HepG2 (cell line): ENCODE results near the gene ANKRD39. TPM values are rescaled to one million over a fixed set of nuclear protein-coding genes. Genes with fewer than 3 reads are reported as not detected.

Experiments
- ATF2 ChIP-seq: sonication (generic); formaldehyde crosslinking; IDR thresholded peaks from 2 replicates; pipeline ENCODE4 v1.4.0; 2020; ENCODE audit warnings: missing genetic modification reagents
- ATF7-NPFF ChIP-seq: sonication (generic); formaldehyde crosslinking; IDR thresholded peaks from 2 replicates; pipeline ENCODE4 v1.8.1; 2023; ENCODE audit warnings: mild to moderate bottlenecking, low read depth, missing genetic modification reagents, moderate library complexity
- FOSL1 ChIP-seq: sonication (generic); formaldehyde crosslinking; IDR thresholded peaks from 2 replicates; pipeline ENCODE4 v1.9.0; 2021; ENCODE audit warnings: missing genetic modification reagents, borderline replicate concordance
- GABPA ChIP-seq, 2 experiments: IDR thresholded peaks; 2 replicates each; pipeline ENCODE4 v1.6.1; 2011 to 2016; ENCODE audit warnings: low read depth in 2 of 2, low read length in 1 of 2, missing biosample characterization in 1 of 2, missing genetic modification characterization in 1 of 2
- KAT7 ChIP-seq: IDR thresholded peaks from 2 replicates; pipeline ENCODE4 v1.6.1; 2018; ENCODE audit warnings: borderline replicate concordance, missing compliant biosample characterization
- LCORL ChIP-seq, 2 experiments: fragments of 450-650 bp in 1 of 2; sonication (generic) in 1 of 2; formaldehyde crosslinking in 1 of 2; IDR thresholded peaks; 2 replicates each; pipeline versions ENCODE4 v1.5.0 to v1.6.1; 2017 to 2020; ENCODE audit warnings: antibody characterized with exemption in 1 of 2, missing genetic modification reagents in 1 of 2
- NR2F2 ChIP-seq: IDR thresholded peaks from 2 replicates; pipeline ENCODE4 v1.6.1; 2012; ENCODE audit warnings: low read depth, inconsistent platforms, borderline replicate concordance
- NRL ChIP-seq: sonication (generic); formaldehyde crosslinking; IDR thresholded peaks from 2 replicates; pipeline ENCODE4 v1.5.0; 2020; ENCODE audit warnings: missing genetic modification reagents, mild to moderate bottlenecking, moderate library complexity, borderline replicate concordance
- PAX8 ChIP-seq: sonication (generic); formaldehyde crosslinking; IDR thresholded peaks from 2 replicates; pipeline ENCODE4 v1.8.0; 2022; ENCODE audit warnings: mild to moderate bottlenecking, missing genetic modification reagents, borderline replicate concordance
- TRAFD1 ChIP-seq: sonication (generic); formaldehyde crosslinking; IDR thresholded peaks from 2 replicates; pipeline ENCODE4 v1.5.1; 2020; ENCODE audit warnings: missing genetic modification reagents, mild to moderate bottlenecking, borderline replicate concordance
- ZBTB38 ChIP-seq: sonication (generic); formaldehyde crosslinking; IDR thresholded peaks from 2 replicates; pipeline ENCODE4 v1.5.1; 2020; ENCODE audit warnings: mild to moderate bottlenecking, missing genetic modification reagents
- ZNF597 ChIP-seq: sonication (generic); formaldehyde crosslinking; IDR thresholded peaks from 2 replicates; pipeline ENCODE4 v1.5.0; 2020; ENCODE audit warnings: missing genetic modification reagents
- ZNF709 ChIP-seq: sonication (generic); formaldehyde crosslinking; IDR thresholded peaks from 2 replicates; pipeline ENCODE4 v1.5.0; 2020; ENCODE audit warnings: mild to moderate bottlenecking, missing genetic modification reagents
- ZNF770 ChIP-seq: sonication (generic); formaldehyde crosslinking; IDR thresholded peaks from 2 replicates; pipeline ENCODE4 v1.5.0; 2020; ENCODE audit warnings: mild to moderate bottlenecking, missing genetic modification reagents
- ZZZ3 ChIP-seq: sonication (generic); formaldehyde crosslinking; IDR thresholded peaks from 2 replicates; pipeline ENCODE4 v1.4.0; 2020; ENCODE audit warnings: missing genetic modification reagents, mild to moderate bottlenecking, borderline replicate concordance
- polyA plus RNA-seq, 8 experiments: library from polyadenylated mRNA; depleted of rRNA in 3 of 8; stranded (reverse) in 7 of 8; unstranded in 1 of 8; fragments of >200 nt; fragmentation: Illumina TruSeq in 4 of 8; extraction: Trizol in 4 of 8; gene quantifications; 2 replicates each; pipeline versions ENCODE4 v1.2.1 to v1.2.3, GENCODE V29; 2011 to 2016; ENCODE audit warnings: low read depth in 4 of 8, missing spikeins in 1 of 8, mixed read lengths in 1 of 8; ENCODE audit not compliant: insufficient read depth in 1 of 8
- total RNA-seq, 5 experiments: library from RNA; depleted of rRNA; stranded (reverse); fragments of >200 nt; fragmentation: Illumina TruSeq; extraction: Trizol; gene quantifications; 2 replicates each; pipeline ENCODE4 v1.2.3, GENCODE V29; 2016; ENCODE audit warnings: low read depth in 1 of 5
- TF ChIP-seq, protein P1 (sequence below): sonication (generic); formaldehyde crosslinking; IDR thresholded peaks from 2 replicates; pipeline ENCODE4 v1.4.0; 2020; ENCODE audit warnings: missing genetic modification reagents, borderline replicate concordance
- TF ChIP-seq, protein P2 (sequence below): sonication (generic); formaldehyde crosslinking; IDR thresholded peaks from 2 replicates; pipeline ENCODE4 v1.8.0; 2022; ENCODE audit warnings: mild to moderate bottlenecking, missing genetic modification reagents, borderline replicate concordance

The ANKRD39 gene
- total and polyA plus RNA-seq, 2 of the 13 experiments (the other 11 are each of a cell fraction or from before 2014, with no cell fraction given) = 23.2 to 24.8 TPM

DNA sequence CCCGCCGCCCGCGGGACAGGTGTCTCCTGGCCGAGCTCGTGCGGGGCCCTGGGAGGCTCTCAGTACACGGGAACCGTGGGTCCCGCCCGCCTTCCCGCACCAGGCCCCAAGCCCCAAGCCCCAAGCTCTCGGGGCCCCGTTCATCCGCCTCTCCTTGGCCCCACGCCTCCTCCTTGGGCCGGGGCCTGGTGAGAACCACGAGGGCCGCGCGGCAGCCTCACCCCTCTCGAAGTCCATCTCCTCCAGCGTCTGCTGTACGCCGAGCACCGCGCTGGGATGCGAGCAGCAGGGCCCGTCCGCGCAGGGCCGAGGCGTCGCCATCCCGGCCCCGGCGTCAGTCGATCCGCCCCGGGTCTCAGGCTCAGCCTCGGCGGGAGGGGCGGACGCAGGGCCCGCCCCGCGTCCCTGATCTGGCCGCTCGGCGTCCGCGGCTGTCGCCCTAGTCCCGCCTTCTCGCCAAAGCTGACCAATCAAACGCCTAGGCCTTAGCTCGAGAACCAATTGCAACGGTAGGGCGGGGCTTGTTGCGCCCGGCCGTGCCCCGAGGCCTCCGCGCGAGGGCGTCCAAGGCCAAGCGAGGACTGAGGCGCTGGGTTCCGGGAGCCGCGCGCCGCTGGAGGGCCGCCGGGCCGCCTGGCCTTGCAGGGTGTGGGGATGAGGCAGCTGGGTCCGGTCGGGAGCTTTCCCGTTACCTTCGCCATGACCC lies at the start of gene ANKRD39 (continued):
- peak; percentile 98; the same call in 1 of the 2 replicates for TF ChIP-seq PAX8 (CRISPR knock-in tag)
- peak; percentile 97 for TF ChIP-seq ZNF709 (CRISPR knock-in tag)
- TF ChIP-seq FOSL1 = peak; percentile 43; the same call in 1 of the 2 replicates
- no peak for TF ChIP-seq GABPA (IDR thresholded peaks at IDR 0.05; ENCODE audit: low read depth, low read length)
- no peak for TF ChIP-seq GABPA (CRISPR knock-in tag; IDR thresholded peaks at IDR 0.05; ENCODE audit: low read depth)
- TF ChIP-seq NRL (CRISPR knock-in tag) = peak; percentile 33
- TF ChIP-seq NR2F2 = no peak; the same call in 1 of the 2 replicates
- TF ChIP-seq ZNF597 (CRISPR knock-in tag) = no peak
- TF ChIP-seq ATF7-NPFF (CRISPR knock-in tag) = peak; percentile 95
- peak; percentile 75 for TF ChIP-seq ATF2 (CRISPR knock-in tag)
- peak; percentile 80 for TF ChIP-seq ZNF770 (CRISPR knock-in tag)
- TF ChIP-seq TRAFD1 (CRISPR knock-in tag) = no peak
- TF ChIP-seq, protein P1, sequence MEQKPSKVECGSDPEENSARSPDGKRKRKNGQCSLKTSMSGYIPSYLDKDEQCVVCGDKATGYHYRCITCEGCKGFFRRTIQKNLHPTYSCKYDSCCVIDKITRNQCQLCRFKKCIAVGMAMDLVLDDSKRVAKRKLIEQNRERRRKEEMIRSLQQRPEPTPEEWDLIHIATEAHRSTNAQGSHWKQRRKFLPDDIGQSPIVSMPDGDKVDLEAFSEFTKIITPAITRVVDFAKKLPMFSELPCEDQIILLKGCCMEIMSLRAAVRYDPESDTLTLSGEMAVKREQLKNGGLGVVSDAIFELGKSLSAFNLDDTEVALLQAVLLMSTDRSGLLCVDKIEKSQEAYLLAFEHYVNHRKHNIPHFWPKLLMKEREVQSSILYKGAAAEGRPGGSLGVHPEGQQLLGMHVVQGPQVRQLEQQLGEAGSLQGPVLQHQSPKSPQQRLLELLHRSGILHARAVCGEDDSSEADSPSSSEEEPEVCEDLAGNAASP (CRISPR knock-in tag) = peak; percentile 76
- no peak for TF ChIP-seq LCORL (IDR thresholded peaks at IDR 0.05)
- 0 out of 2 replicates have a peak, but pooled peaks have one; percentile 24 for TF ChIP-seq LCORL (CRISPR knock-in tag; IDR thresholded peaks at IDR 0.05)
- TF ChIP-seq ZBTB38 (CRISPR knock-in tag) = peak; percentile 80; the same call in 1 of the 2 replicates
- TF ChIP-seq KAT7 = 0 out of 2 replicates have a peak, but pooled peaks have one; percentile 62
- TF ChIP-seq, protein P2, sequence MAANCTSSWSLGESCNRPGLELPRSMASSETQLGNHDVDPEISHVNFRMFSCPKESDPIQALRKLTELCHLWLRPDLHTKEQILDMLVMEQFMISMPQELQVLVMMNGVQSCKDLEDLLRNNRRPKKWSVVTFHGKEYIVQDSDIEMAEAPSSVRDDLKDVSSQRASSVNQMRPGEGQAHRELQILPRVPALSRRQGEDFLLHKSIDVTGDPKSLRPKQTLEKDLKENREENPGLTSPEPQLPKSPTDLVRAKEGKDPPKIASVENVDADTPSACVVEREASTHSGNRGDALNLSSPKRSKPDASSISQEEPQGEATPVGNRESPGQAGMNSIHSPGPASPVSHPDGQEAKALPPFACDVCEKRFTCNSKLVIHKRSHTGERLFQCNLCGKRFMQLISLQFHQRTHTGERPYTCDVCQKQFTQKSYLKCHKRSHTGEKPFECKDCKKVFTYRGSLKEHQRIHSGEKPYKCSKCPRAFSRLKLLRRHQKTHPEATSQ (CRISPR knock-in tag) = 0 out of 2 replicates have a peak, but pooled peaks have one; percentile 47
- 0 out of 2 replicates have a peak, but pooled peaks have one; percentile 54 for TF ChIP-seq ZZZ3
